ENCODE data around the gene ALX3. TPM values are rescaled to one million over a fixed set of nuclear protein-coding genes. Genes with fewer than 3 reads are reported as not detected.

Gene ALX3
- total and polyA plus RNA-seq, 2 of the 8 experiments (the other 6 are each of a cell fraction or from before 2014, with no cell fraction given) = 0.20 TPM; not detected in 1

DNA sequence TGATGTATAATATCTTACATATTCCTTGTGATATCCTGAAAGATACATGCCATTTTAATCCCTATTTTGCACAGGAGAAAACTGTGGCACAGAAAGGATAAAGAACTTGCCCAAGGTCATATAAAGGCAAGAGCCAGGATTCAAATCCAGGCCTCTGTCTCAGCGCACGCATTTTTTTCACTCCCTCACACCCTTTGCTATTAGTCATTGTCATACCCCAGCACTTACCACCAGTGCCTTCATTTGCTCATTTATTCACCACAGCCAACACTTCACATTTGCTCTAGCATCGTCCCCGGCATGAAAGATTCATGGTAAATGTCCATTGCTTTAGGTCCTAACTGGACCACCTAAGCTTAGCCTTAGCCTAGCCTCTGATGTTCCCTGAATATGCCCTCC, 14.2 kb downstream of the ALX3 start:
- Histone ChIP-seq H3K14ac (ENCODE audit: insufficient read length) (no peak overlapping the region), H3K36me3 (ENCODE audit: control insufficient read depth in 2 of 4, insufficient read depth in 4 of 4, low read length in 3 of 4) (peaks cover 28 to 53% (median 45%) of the 10 kb centered on the region in 4 experiments)
- TF ChIP-seq MAFK (IDR thresholded peaks at IDR 0.05; ENCODE audit: low read depth, low read length) = no peak
- TF ChIP-seq SAP30 (IDR thresholded peaks at IDR 0.05; ENCODE audit: insufficient read depth, insufficient replicate concordance, low read length) = no peak
- no peak for TF ChIP-seq SUZ12 (IDR thresholded peaks at IDR 0.05; ENCODE audit: low read length)
- TF ChIP-seq, protein P1, sequence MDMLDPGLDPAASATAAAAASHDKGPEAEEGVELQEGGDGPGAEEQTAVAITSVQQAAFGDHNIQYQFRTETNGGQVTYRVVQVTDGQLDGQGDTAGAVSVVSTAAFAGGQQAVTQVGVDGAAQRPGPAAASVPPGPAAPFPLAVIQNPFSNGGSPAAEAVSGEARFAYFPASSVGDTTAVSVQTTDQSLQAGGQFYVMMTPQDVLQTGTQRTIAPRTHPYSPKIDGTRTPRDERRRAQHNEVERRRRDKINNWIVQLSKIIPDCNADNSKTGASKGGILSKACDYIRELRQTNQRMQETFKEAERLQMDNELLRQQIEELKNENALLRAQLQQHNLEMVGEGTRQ (IDR thresholded peaks at IDR 0.05; ENCODE audit: low read length) = no peak
- TF ChIP-seq RXRA (IDR thresholded peaks at IDR 0.05; ENCODE audit: insufficient read depth, low read depth, low read length) = no peak
- no peak for TF ChIP-seq TBP (IDR thresholded peaks at IDR 0.05; ENCODE audit: low read depth, low read length)
- TF ChIP-seq JUN (IDR thresholded peaks at IDR 0.05; ENCODE audit: low read depth, low read length) = no peak
- no peak for TF ChIP-seq POLR2AphosphoS5 (IDR thresholded peaks at IDR 0.05; ENCODE audit: low read depth, low read length)
- TF ChIP-seq GTF2F1 (IDR thresholded peaks at IDR 0.05; ENCODE audit: borderline replicate concordance, low read depth, low read length) = no peak
- TF ChIP-seq GABPA (IDR thresholded peaks at IDR 0.05; ENCODE audit: borderline replicate concordance, insufficient read depth, low read length) = no peak
- TF ChIP-seq HDAC6 (IDR thresholded peaks at IDR 0.05; ENCODE audit: low read depth, low read length) = no peak
- TF ChIP-seq YY1 (IDR thresholded peaks at IDR 0.05; ENCODE audit: low read depth, low read length) = no peak
- no peak for TF ChIP-seq RBBP5 (IDR thresholded peaks at IDR 0.05; ENCODE audit: borderline replicate concordance, low read depth, low read length)

More for the DNA sequence above, 14.2 kb downstream of the ALX3 start:
- Histone ChIP-seq H2AFZ (ENCODE audit: low read length) (no peak overlapping the region), H3K4me1 (replicated peaks in 1 of 4; ENCODE audit: control insufficient read depth in 3 of 4, insufficient read depth in 4 of 4, low read length in 3 of 4) (no peaks in the 10 kb centered on the region), H3K18ac (ENCODE audit: extremely low read depth, low read length) (no peak overlapping the region), H2BK20ac (ENCODE audit: low read length) (no peak overlapping the region), H4K20me1 (replicated peaks in 1 of 2; ENCODE audit: control insufficient read depth in 1 of 2, insufficient read depth in 2 of 2, low read length in 2 of 2) (peaks cover 6 to 26% of the 10 kb centered on the region in 2 experiments), H4K91ac (replicated peaks; ENCODE audit: insufficient read length, low read length) (no peak overlapping the region), H3K4me3 (ENCODE audit: extremely low read depth in 1 of 4, insufficient read depth in 2 of 4, low read depth in 3 of 4, low read length in 4 of 4) (no peak overlapping the region), H4K5ac (ENCODE audit: insufficient read length, low read depth, low read length) (no peak overlapping the region), H3K79me1 (ENCODE audit: low read depth, low read length) (no peaks in the 10 kb centered on the region; the same call in 1 of the 2 replicates), H3K27ac (ENCODE audit: low read depth, low read length) (no peak overlapping the region), H3K9ac (replicated peaks in 1 of 4; ENCODE audit: extremely low read depth in 1 of 4, low read depth in 3 of 4, low read length in 3 of 4) (no peak overlapping the region), H3K23ac (ENCODE audit: insufficient read length) (no peak overlapping the region), H2BK15ac (ENCODE audit: low read length) (no peak overlapping the region), H2BK120ac (replicated peaks; ENCODE audit: low read depth, low read length) (no peak overlapping the region), H2AK5ac (ENCODE audit: low read depth, low read length) (no peak overlapping the region), H2BK12ac (ENCODE audit: low read depth, low read length) (no peak overlapping the region), H3K9me3 (ENCODE audit: insufficient read depth in 2 of 2, low read depth in 1 of 2, low read length in 1 of 2) (no peaks in the 10 kb centered on the region), H3K56ac (replicated peaks; ENCODE audit: insufficient read length, low read depth, low read length) (no peak overlapping the region), H2BK5ac (ENCODE audit: low read depth, low read length) (no peak overlapping the region), H3K4me2 (ENCODE audit: insufficient read depth in 1 of 2, low read depth in 2 of 2, low read length in 2 of 2) (no peak overlapping the region), H3K4ac (replicated peaks; ENCODE audit: insufficient read length, low read depth, low read length) (no peak overlapping the region), H4K8ac (ENCODE audit: extremely low read depth, insufficient read depth, low read length) (no peak overlapping the region), H3K23me2 (ENCODE audit: low read depth, low read length) (no peaks in the 10 kb centered on the region), H3K27me3 (replicated peaks in 1 of 4; ENCODE audit: control insufficient read depth in 3 of 4, extremely low read depth in 1 of 4, insufficient read depth in 3 of 4, low read length in 3 of 4) (no peaks in the 10 kb centered on the region), H3K79me2 (ENCODE audit: control insufficient read depth in 1 of 2, insufficient read depth in 2 of 2, low read length in 2 of 2) (no peaks in the 10 kb centered on the region)
- FAIRE-seq (no peak), DNase-seq (ENCODE audit: low read depth in 1 of 2, low spot score in 2 of 2) (no peak)
- WGBS, 2 experiments (ENCODE audit: extremely low coverage in 1 of 2, insufficient coverage in 1 of 2, insufficient read length in 1 of 2, insufficient replicate concordance in 2 of 2, low coverage in 1 of 2, low lambda C conversion rate in 2 of 2, missing lambda C conversion rate in 1 of 2) = 93% methylated on average over 4 of the region's 4 CpGs; no CpG with 5 or more reads in 1 of the 2 experiments
- ChIA-PET POLR2A (ENCODE audit: partially characterized antibody) (interaction anchor here (1.0 to 1.7 kb wide), 2 partner anchors 10 to 74 kb away, joined by 3 to 6 read pairs; no protein-coding TSS in a partner anchor), CTCF (ENCODE audit: partially characterized antibody) (interaction anchor here (0.6 to 40.7 kb wide), 6 partner anchors 15 to 440 kb away, joined by 3 to 1450 read pairs (median 8); partner anchors contain the start of genes ALX3, STRIP1 and UBL4B)

Data from H1 (cell line).